ENCODE results near the gene VEPH1. TPM values are rescaled to one million over a fixed set of nuclear protein-coding genes. Genes with fewer than 3 reads are reported as not detected.

The VEPH1 gene
- total RNA-seq, 1 experiment from 2014 or later = 0.32 TPM

GRCh38 chr3:157515398-157515797 is 12.2 kb upstream of the VEPH1 start:
- H3K36me3 ChIP-seq (ENCODE audit: insufficient read depth, low read length, poor library complexity, severe bottlenecking) = no peaks in the 10 kb centered on the region
- no TSS peak for BruUV-seq (replicated peaks)

GRCh38 chr3:157514371-157514895 is 11.2 kb upstream of the VEPH1 start:
- Histone ChIP-seq H3K9me3 (ENCODE audit: low read depth, low read length, poor library complexity, severe bottlenecking) (no peaks in the 10 kb centered on the region), H3K27ac (ENCODE audit: low read depth, low read length, poor library complexity, severe bottlenecking) (no peak overlapping the region), H3K4me1 (ENCODE audit: insufficient read depth, low read length, poor library complexity, severe bottlenecking) (no peaks in the 10 kb centered on the region), H3K4me3 (ENCODE audit: low read depth, low read length, poor library complexity, severe bottlenecking) (no peak overlapping the region), H3K27me3 (replicated peaks; ENCODE audit: insufficient read depth, low read depth, low read length, poor library complexity) (no peaks in the 10 kb centered on the region), H3K36me3 (ENCODE audit: insufficient read depth, low read length, poor library complexity, severe bottlenecking) (no peaks in the 10 kb centered on the region)
- intact Hi-C loops (cut with micrococcal nuclease; ENCODE audit: unreplicated experiment) = no loop called here
- no peak for TF ChIP-seq EZH2 (IDR thresholded peaks at IDR 0.05; ENCODE audit: borderline replicate concordance, low read depth, low read length, poor library complexity, severe bottlenecking)
- CTCF ChIA-PET = no interaction called here
- no TSS peak for BruUV-seq (replicated peaks)
- POLR2A ChIA-PET (ENCODE audit: low non-redundant PET) = interaction anchor here (1.0 kb wide), 1 partner anchor 902 kb away, joined by 3 read pairs; no protein-coding TSS in a partner anchor
- no peak for DNase-seq (ENCODE audit: low spot score)

More at GRCh38 chr3:157515398-157515797, 12.2 kb upstream of the VEPH1 start:
- ChIA-PET CTCF (no interaction called here), POLR2A (ENCODE audit: low non-redundant PET) (no interaction called here)
- no peaks in the 10 kb centered on the region for H3K27me3 ChIP-seq (replicated peaks; ENCODE audit: insufficient read depth, low read depth, low read length, poor library complexity)
- no peak overlapping the region for H3K27ac ChIP-seq (ENCODE audit: low read depth, low read length, poor library complexity, severe bottlenecking)
- no peaks in the 10 kb centered on the region for H3K9me3 ChIP-seq (ENCODE audit: low read depth, low read length, poor library complexity, severe bottlenecking)
- no peak overlapping the region for H3K4me3 ChIP-seq (ENCODE audit: low read depth, low read length, poor library complexity, severe bottlenecking)
- TF ChIP-seq EZH2 (IDR thresholded peaks at IDR 0.05; ENCODE audit: borderline replicate concordance, low read depth, low read length, poor library complexity, severe bottlenecking) = no peak
- no peak for TF ChIP-seq CTCF (conservative IDR thresholded peaks at IDR 0.05; ENCODE audit: low read depth, low read length)
- intact Hi-C loops (cut with micrococcal nuclease; ENCODE audit: unreplicated experiment) = no loop called here
- DNase-seq (ENCODE audit: low spot score) = no peak
- H3K4me1 ChIP-seq (ENCODE audit: insufficient read depth, low read length, poor library complexity, severe bottlenecking) = no peaks in the 10 kb centered on the region

- TF ChIP-seq EZH2 (IDR thresholded peaks at IDR 0.05; ENCODE audit: borderline replicate concordance, low read depth, low read length, poor library complexity, severe bottlenecking) (no peak), CTCF (conservative IDR thresholded peaks at IDR 0.05; ENCODE audit: low read depth, low read length) (no peak)
- POLR2A ChIA-PET (ENCODE audit: low non-redundant PET) = interaction anchor here (1.0 kb wide), 1 partner anchor 901 kb away, joined by 3 read pairs; no protein-coding TSS in a partner anchor
- CTCF ChIA-PET = no interaction called here
- Histone ChIP-seq H3K27ac (ENCODE audit: low read depth, low read length, poor library complexity, severe bottlenecking) (no peak overlapping the region), H3K4me1 (ENCODE audit: insufficient read depth, low read length, poor library complexity, severe bottlenecking) (no peaks in the 10 kb centered on the region), H3K36me3 (ENCODE audit: insufficient read depth, low read length, poor library complexity, severe bottlenecking) (no peaks in the 10 kb centered on the region), H3K27me3 (replicated peaks; ENCODE audit: insufficient read depth, low read depth, low read length, poor library complexity) (peaks cover 6% of the 10 kb centered on the region), H3K9me3 (ENCODE audit: low read depth, low read length, poor library complexity, severe bottlenecking) (no peaks in the 10 kb centered on the region), H3K4me3 (ENCODE audit: low read depth, low read length, poor library complexity, severe bottlenecking) (no peak overlapping the region)
- BruUV-seq (replicated peaks) = no TSS peak
- no peak for DNase-seq (ENCODE audit: low spot score)
- intact Hi-C loops (cut with micrococcal nuclease; ENCODE audit: unreplicated experiment) = no loop called here
Observed at GRCh38 chr3:157513585-157513984, 10.4 kb upstream of the VEPH1 start.

- ChIA-PET POLR2A (ENCODE audit: low non-redundant PET) (no interaction called here), CTCF (no interaction called here)
- Histone ChIP-seq H3K9me3 (ENCODE audit: low read depth, low read length, poor library complexity, severe bottlenecking) (no peaks in the 10 kb centered on the region), H3K4me1 (ENCODE audit: insufficient read depth, low read length, poor library complexity, severe bottlenecking) (no peaks in the 10 kb centered on the region), H3K27ac (ENCODE audit: low read depth, low read length, poor library complexity, severe bottlenecking) (no peak overlapping the region), H3K27me3 (replicated peaks; ENCODE audit: insufficient read depth, low read depth, low read length, poor library complexity) (peaks cover 12% of the 10 kb centered on the region), H3K4me3 (ENCODE audit: low read depth, low read length, poor library complexity, severe bottlenecking) (no peak overlapping the region), H3K36me3 (ENCODE audit: insufficient read depth, low read length, poor library complexity, severe bottlenecking) (no peaks in the 10 kb centered on the region)
- no TSS peak for BruUV-seq (replicated peaks)
- intact Hi-C loops (cut with micrococcal nuclease; ENCODE audit: unreplicated experiment) = no loop called here
- no peak for DNase-seq (ENCODE audit: low spot score)
- no peak for TF ChIP-seq CTCF (conservative IDR thresholded peaks at IDR 0.05; ENCODE audit: low read depth, low read length)
Observed at GRCh38 chr3:157512534-157512933, 9.3 kb upstream of the VEPH1 start.

Data from A673 (cell line).